Hepatocyte (in vitro differentiated cells): ENCODE measurements around the gene LYZL2. TPM values are rescaled to one million over a fixed set of nuclear protein-coding genes. Genes with fewer than 3 reads are reported as not detected.

Experiments used
- DNase-seq: peaks from one replicate; pipeline ENCODE4 v3.0.0-alpha.2; 2016; ENCODE audit warnings: low spot score
- H2AFZ ChIP-seq: fragments of 200-600 bp; sonication (generic); 2 replicates; pipeline ENCODE4 v1.6.0; 2016; ENCODE audit warnings: antibody characterized with exemption, mild to moderate bottlenecking
- H3K27ac ChIP-seq: fragments of 200-600 bp; sonication (generic); 2 replicates; pipeline ENCODE4 v1.5.1; 2016; ENCODE audit warnings: mild to moderate bottlenecking
- H3K27me3 ChIP-seq: fragments of 200-600 bp; sonication (generic); 2 replicates; pipeline ENCODE4 v1.6.1; 2016
- H3K36me3 ChIP-seq: fragments of 200-600 bp; sonication (generic); replicated peaks from 2 replicates; pipeline ENCODE4 v1.5.1; 2016; ENCODE audit warnings: low read depth; ENCODE audit not compliant: insufficient read depth
- H3K4me1 ChIP-seq: fragments of 200-600 bp; sonication (generic); 2 replicates; pipeline ENCODE4 v1.5.1; 2016; ENCODE audit warnings: mild to moderate bottlenecking, moderate library complexity; ENCODE audit not compliant: insufficient read depth
- H3K4me2 ChIP-seq: fragments of 200-600 bp; sonication (generic); 2 replicates; pipeline ENCODE4 v1.6.0; 2016
- H3K4me3 ChIP-seq: fragments of 200-600 bp; sonication (generic); 2 replicates; pipeline ENCODE4 v1.5.1; 2016; ENCODE audit warnings: mild to moderate bottlenecking
- H3K79me2 ChIP-seq: fragments of 200-600 bp; sonication (generic); 2 replicates; pipeline ENCODE4 v1.6.0; 2017; ENCODE audit warnings: mild to moderate bottlenecking
- H3K9me2 ChIP-seq: fragments of 200-600 bp; sonication (generic); replicated peaks from 2 replicates; pipeline ENCODE4 v1.6.0; 2017; ENCODE audit warnings: mild to moderate bottlenecking; ENCODE audit not compliant: insufficient read depth
- H3K9me3 ChIP-seq: fragments of 200-600 bp; sonication (generic); 2 replicates; pipeline ENCODE4 v1.5.1; 2016; ENCODE audit warnings: low read depth, mild to moderate bottlenecking
- H4K20me1 ChIP-seq: fragments of 200-600 bp; sonication (generic); 2 replicates; pipeline ENCODE4 v1.6.0; 2016; ENCODE audit warnings: mild to moderate bottlenecking; ENCODE audit not compliant: insufficient read depth, poor library complexity, severe bottlenecking
- EZH2 ChIP-seq: fragments of 200-600 bp; sonication (generic); IDR thresholded peaks from 2 replicates; pipeline ENCODE4 v1.6.1; 2016; ENCODE audit warnings: antibody characterized with exemption, mild to moderate bottlenecking, borderline replicate concordance
- EZH2phosphoT487 ChIP-seq: fragments of 200-600 bp; sonication (generic); IDR thresholded peaks from one replicate; pipeline ENCODE4 v1.6.1; 2018; ENCODE audit warnings: antibody characterized with exemption, mild to moderate bottlenecking, low read depth, moderate library complexity; ENCODE audit not compliant: unreplicated experiment, severe bottlenecking
- WGBS: methylation state at CpG from one replicate; pipeline ENCODE4 v1.1.6; 2016; ENCODE audit warnings: low lambda C conversion rate; ENCODE audit errors: missing lambda C conversion rate; 5-methylcytosine and 5-hydroxymethylcytosine counted together
- polyA plus RNA-seq: library from polyadenylated mRNA; unstranded; fragments of >200 nt; fragmentation: Nextera tagmentation; extraction: Ambion mirVana; gene quantifications from 2 replicates; pipeline ENCODE4 v1.2.1, GENCODE V29; 2016
- total RNA-seq: library from RNA; depleted of rRNA; stranded (reverse); fragments of >200 nt; gene quantifications from 2 replicates; pipeline ENCODE4 v1.2.3, GENCODE V29; 2014
- TF ChIP-seq, protein P1 (sequence below): fragments of 200-600 bp; sonication (generic); IDR thresholded peaks from 2 replicates; pipeline ENCODE4 v1.5.1; 2016; ENCODE audit warnings: antibody characterized with exemption, mild to moderate bottlenecking; ENCODE audit not compliant: poor library complexity

LYZL2 gene
- total and polyA plus RNA-seq, 2 experiments from 2014 or later: not detected

GRCh38 chr10:30587522-30588031 is 42.0 kb downstream of the LYZL2 start:
- H4K20me1 ChIP-seq: no peaks in the 10 kb centered on the region
- no peaks in the 10 kb centered on the region for H3K9me3 ChIP-seq
- H3K36me3 ChIP-seq: no peaks in the 10 kb centered on the region
- no peak overlapping the region for H2AFZ ChIP-seq
- H3K9me2 ChIP-seq: no peaks in the 10 kb centered on the region
- H3K27ac ChIP-seq: no peak overlapping the region
- 61% methylated on average over 8 of the region's 8 CpGs for WGBS
- no peak overlapping the region for H3K4me2 ChIP-seq
- H3K4me3 ChIP-seq: no peak overlapping the region
- H3K79me2 ChIP-seq: no peaks in the 10 kb centered on the region
- H3K27me3 ChIP-seq: no peaks in the 10 kb centered on the region
- peak; percentile 33 for DNase-seq
- no peaks in the 10 kb centered on the region for H3K4me1 ChIP-seq
- TF ChIP-seq EZH2phosphoT487 (no peak), EZH2 (no peak)
- TF ChIP-seq, protein P1, sequence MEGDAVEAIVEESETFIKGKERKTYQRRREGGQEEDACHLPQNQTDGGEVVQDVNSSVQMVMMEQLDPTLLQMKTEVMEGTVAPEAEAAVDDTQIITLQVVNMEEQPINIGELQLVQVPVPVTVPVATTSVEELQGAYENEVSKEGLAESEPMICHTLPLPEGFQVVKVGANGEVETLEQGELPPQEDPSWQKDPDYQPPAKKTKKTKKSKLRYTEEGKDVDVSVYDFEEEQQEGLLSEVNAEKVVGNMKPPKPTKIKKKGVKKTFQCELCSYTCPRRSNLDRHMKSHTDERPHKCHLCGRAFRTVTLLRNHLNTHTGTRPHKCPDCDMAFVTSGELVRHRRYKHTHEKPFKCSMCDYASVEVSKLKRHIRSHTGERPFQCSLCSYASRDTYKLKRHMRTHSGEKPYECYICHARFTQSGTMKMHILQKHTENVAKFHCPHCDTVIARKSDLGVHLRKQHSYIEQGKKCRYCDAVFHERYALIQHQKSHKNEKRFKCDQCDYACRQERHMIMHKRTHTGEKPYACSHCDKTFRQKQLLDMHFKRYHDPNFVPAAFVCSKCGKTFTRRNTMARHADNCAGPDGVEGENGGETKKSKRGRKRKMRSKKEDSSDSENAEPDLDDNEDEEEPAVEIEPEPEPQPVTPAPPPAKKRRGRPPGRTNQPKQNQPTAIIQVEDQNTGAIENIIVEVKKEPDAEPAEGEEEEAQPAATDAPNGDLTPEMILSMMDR: no peak

DNA sequence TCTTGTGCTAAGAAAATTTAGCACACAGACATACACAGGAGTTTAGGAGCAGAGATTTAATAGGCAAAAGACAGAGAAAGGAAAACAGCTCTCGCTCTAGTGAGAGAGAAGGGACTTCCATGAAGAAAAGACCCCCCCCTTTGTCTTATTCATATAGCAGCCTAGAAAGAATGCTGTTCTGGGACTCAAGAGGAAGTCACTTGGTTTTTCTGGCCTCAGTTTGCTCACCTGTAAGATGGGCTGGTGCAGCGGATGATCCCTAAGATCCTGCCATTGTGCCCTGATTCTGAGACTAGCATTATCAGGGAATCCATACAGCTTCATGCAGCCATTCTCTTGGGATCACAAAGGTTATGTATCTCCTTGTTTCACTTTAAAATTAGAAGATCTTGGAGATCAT is 42.7 kb downstream of the LYZL2 start:
- Histone ChIP-seq H3K4me2 (no peak overlapping the region), H3K27ac (no peak overlapping the region)
- TF ChIP-seq EZH2 (no peak), EZH2phosphoT487 (no peak)
- TF ChIP-seq, protein P1: no peak

DNA sequence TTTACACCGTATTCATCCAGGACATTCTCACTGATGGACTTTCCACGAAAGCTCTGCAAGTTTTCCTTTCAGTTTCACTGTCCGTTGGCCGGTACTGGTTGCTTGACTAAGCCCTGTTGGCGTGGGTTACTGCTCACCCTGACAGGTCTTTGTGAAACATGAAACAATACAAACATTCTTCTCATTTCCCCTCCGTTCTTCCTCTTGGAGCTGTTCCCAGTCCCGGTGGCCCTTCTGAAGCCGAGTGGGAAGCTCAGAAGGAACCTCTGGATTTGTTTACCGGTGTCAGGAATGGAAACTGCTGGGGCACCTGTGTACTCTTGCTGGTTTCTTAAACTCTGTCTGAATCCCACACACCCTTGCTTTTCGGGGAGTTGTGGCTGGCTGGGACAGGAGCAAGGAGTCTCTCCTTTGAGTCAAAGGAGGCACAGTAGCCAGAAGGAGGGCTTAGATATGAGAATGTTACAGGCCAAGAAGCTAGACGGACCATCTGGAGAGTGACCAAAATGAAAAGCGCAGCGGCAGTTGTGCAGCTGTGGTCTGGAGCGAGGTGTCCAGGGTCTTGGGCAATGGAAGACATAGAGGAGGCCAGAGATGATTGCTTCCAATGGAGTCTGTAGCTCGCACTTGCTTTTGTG is 45.7 kb downstream of the LYZL2 start:
- Histone ChIP-seq H3K9me2 (no peaks in the 10 kb centered on the region), H3K27ac (peak overlapping the region; percentile 60), H3K4me1 (peaks cover 5% of the 10 kb centered on the region), H3K36me3 (no peaks in the 10 kb centered on the region), H2AFZ (peak overlapping the region; percentile 35), H3K79me2 (no peaks in the 10 kb centered on the region), H3K4me3 (no peak overlapping the region), H3K4me2 (peak overlapping the region; percentile 65), H3K9me3 (no peaks in the 10 kb centered on the region), H3K27me3 (no peaks in the 10 kb centered on the region), H4K20me1 (no peaks in the 10 kb centered on the region)
- WGBS: 60% methylated on average over 15 of the region's 15 CpGs
- peak; percentile 63 for DNase-seq
- TF ChIP-seq EZH2 (no peak), EZH2phosphoT487 (no peak)
- TF ChIP-seq, protein P1: no peak

More for the DNA sequence above, 42.7 kb downstream of the LYZL2 start:
- no peaks in the 10 kb centered on the region for H4K20me1 ChIP-seq
- WGBS: 96% methylated on average over 2 of the region's 2 CpGs
- H3K36me3 ChIP-seq: no peaks in the 10 kb centered on the region
- no peaks in the 10 kb centered on the region for H3K9me3 ChIP-seq
- H3K79me2 ChIP-seq: no peaks in the 10 kb centered on the region
- H3K9me2 ChIP-seq: no peaks in the 10 kb centered on the region
- H2AFZ ChIP-seq: no peak overlapping the region
- no peak overlapping the region for H3K4me3 ChIP-seq
- no peaks in the 10 kb centered on the region for H3K27me3 ChIP-seq
- H3K4me1 ChIP-seq: no peaks in the 10 kb centered on the region
- DNase-seq: no peak
